ENCODE data around the gene HSPBAP1. TPM values are rescaled to one million over a fixed set of nuclear protein-coding genes. Genes with fewer than 3 reads are reported as not detected.
A peak's percentile ranks its signal among the peaks of the same experiment; 100 is the strongest.

The HSPBAP1 gene
- total RNA-seq, 3 donors from 2014 or later = 6.6 to 12.2 (median 7.9) TPM

GRCh38 chr3:122785231-122785630 is 8.4 kb downstream of the HSPBAP1 start:
- no peak for TF ChIP-seq CTCF (IDR thresholded peaks at IDR 0.05)
- intact Hi-C loops (cut with DNase I, micrococcal nuclease) = no loop called here
- DNase-seq = no peak
- Histone ChIP-seq H3K9me3 (no peaks in the 10 kb centered on the region), H3K4me3 (no peak overlapping the region), H3K36me3 (ENCODE audit: low read depth) (no peaks in the 10 kb centered on the region), H3K4me1 (ENCODE audit: low read depth) (peaks cover 4% of the 10 kb centered on the region)
- no peak for ATAC-seq

GRCh38 chr3:122784436-122784835 is 9.2 kb downstream of the HSPBAP1 start:
- Histone ChIP-seq H3K9me3 (no peaks in the 10 kb centered on the region), H3K4me3 (no peak overlapping the region), H3K4me1 (ENCODE audit: low read depth) (peaks cover 4% of the 10 kb centered on the region), H3K36me3 (ENCODE audit: low read depth) (no peaks in the 10 kb centered on the region)
- no peak for TF ChIP-seq CTCF (IDR thresholded peaks at IDR 0.05)
- DNase-seq = no peak
- intact Hi-C loops (cut with DNase I, micrococcal nuclease) = no loop called here
- peak; percentile 41 for ATAC-seq

GRCh38 chr3:122782804-122783203 is 10.8 kb downstream of the HSPBAP1 start:
- Histone ChIP-seq H3K4me3 (no peak overlapping the region), H3K4me1 (ENCODE audit: low read depth) (peaks cover 4% of the 10 kb centered on the region), H3K9me3 (no peaks in the 10 kb centered on the region), H3K36me3 (ENCODE audit: low read depth) (no peaks in the 10 kb centered on the region)
- intact Hi-C loops (cut with DNase I, micrococcal nuclease) = no loop called here
- DNase-seq = no peak
- no peak for ATAC-seq
- no peak for TF ChIP-seq CTCF (IDR thresholded peaks at IDR 0.05)

- H3K4me3 ChIP-seq = no peak overlapping the region
- no peaks in the 10 kb centered on the region for H3K9me3 ChIP-seq
- DNase-seq = no peak
- intact Hi-C loops (cut with DNase I, micrococcal nuclease) = no loop called here
- TF ChIP-seq CTCF (IDR thresholded peaks at IDR 0.05) = no peak
- no peak for ATAC-seq
- no peaks in the 10 kb centered on the region for H3K36me3 ChIP-seq (ENCODE audit: low read depth)
- H3K4me1 ChIP-seq (ENCODE audit: low read depth) = no peaks in the 10 kb centered on the region
Measured at GRCh38 chr3:122777563-122777962, 16.1 kb downstream of the HSPBAP1 start.

- H3K36me3 ChIP-seq (ENCODE audit: low read depth) = no peaks in the 10 kb centered on the region
- no peak overlapping the region for H3K4me3 ChIP-seq
- no peak for TF ChIP-seq CTCF (IDR thresholded peaks at IDR 0.05)
- no peaks in the 10 kb centered on the region for H3K9me3 ChIP-seq
- no peaks in the 10 kb centered on the region for H3K4me1 ChIP-seq (ENCODE audit: low read depth)
- no peak for ATAC-seq
- intact Hi-C loops (cut with DNase I, micrococcal nuclease) = no loop called here
- no peak for DNase-seq
Measured at GRCh38 chr3:122776675-122777468, 16.8 kb downstream of the HSPBAP1 start.

Data from mucosa of descending colon (tissue), 3 donors.